Activated CD4-positive, alpha-beta T cell treated with anti-CD3 and anti-CD28 coated beads for 48 hours (primary cell): ENCODE data around the gene NAXD.
"Not testable (repeated sequence)": the region's sequence is repeated elsewhere in the genome, so short reads cannot be mapped to it uniquely, and the experiment has no call there.

Source experiments
- DNase-seq: peaks from one replicate; pipeline ENCODE4 v3.0.0-alpha.2; 2020

Gene NAXD

DNA sequence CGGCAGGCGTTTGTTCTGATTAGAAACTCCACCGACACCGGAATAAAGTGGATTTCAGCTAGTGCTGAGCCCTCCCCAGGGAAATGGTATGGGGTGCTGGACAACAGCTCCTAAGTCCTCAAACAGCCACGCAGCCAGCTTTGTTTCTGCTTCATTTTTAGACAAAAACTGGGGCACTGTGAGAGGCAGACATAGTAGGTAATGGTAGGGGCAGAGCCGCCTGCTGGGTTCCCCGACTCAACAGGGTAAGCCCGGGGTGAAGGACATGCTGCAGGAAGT is 50.8 kb downstream of the NAXD start:
- no peak for DNase-seq

DNA sequence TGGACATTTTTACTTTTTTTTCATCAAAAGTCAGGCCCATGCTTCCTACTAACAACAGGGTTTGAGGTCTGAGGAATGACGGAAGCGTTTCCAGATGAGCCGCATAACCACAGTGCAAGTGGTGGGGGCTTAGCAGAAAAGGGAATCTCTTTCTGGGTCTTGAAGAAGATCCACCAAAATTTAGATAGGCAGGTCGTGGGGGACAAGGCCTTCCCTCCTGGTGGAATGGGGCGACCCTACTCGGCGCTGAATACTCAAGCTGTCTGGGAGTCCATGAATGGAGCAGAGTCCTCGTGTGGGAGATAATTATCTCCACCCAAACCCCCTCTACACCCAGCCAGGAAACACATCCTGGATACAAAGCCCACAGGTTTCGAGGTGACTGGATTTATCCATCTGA is 53.7 kb downstream of the NAXD start:
- no peak for DNase-seq

DNA sequence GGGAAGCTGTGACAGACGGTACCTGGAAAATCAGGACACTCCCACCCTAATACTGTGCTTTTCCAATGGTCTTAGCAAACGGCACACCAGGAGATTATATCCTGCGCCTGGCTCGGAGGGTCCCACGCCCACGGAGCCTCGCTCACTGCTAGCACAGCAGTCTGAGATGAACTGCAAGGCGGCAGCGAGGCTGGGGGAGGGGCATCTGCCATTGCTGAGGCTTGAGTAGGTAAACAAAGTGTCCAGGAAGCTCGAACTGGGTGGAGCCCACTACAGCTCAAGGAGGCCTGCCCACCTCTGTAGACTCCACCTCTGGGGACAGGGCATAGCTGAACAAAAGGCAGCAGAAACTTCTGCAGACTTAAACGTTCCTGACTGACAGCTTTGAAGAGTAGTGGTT is 54.5 kb downstream of the NAXD start:
- DNase-seq = not testable (repeated sequence)

DNA sequence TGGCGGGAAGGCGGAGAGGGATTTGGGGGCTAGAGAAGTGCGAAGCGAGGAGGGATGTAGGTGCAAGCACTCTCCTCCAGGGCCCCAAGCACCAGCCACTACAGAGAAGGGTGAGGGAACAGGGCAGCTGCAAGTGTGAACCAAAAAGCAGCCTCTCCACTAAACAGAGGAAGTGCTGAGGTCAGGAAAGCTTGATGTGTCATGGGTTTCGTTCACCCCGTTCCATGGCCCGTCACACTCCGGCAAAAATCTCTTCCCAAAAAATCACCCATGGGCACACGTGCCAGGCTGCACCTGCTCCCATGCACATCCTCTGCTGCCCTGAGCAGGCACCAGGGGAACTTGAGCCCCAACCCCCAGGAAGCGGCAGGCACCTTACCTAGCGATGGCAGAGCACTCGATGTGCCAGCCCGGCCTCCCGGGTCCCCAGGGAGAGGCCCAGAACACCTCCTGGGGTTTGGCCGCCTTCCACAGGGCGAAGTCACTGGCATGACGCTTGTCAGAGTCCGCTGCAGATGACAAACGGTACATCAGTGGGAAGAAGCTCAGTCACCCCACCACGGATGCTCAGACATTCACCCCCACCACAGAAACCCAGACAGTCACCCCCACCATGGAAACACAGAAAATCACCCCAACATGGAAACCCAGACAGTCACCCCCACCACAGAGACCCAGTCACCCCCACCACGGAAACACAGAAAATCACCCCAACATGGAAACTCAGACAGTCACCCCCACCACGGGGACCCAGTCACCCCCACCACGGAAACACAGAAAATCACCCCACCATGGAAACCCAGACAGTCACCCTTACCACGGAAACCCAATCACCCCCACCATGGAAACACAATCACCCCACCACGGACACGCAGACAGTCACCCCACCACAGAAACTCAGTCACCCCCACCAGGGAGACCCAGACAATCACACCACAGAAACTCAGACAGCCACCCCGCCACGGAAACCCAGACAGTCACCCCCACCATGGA is 61.5 kb downstream of the NAXD start:
- DNase-seq = peak; percentile 68

DNA sequence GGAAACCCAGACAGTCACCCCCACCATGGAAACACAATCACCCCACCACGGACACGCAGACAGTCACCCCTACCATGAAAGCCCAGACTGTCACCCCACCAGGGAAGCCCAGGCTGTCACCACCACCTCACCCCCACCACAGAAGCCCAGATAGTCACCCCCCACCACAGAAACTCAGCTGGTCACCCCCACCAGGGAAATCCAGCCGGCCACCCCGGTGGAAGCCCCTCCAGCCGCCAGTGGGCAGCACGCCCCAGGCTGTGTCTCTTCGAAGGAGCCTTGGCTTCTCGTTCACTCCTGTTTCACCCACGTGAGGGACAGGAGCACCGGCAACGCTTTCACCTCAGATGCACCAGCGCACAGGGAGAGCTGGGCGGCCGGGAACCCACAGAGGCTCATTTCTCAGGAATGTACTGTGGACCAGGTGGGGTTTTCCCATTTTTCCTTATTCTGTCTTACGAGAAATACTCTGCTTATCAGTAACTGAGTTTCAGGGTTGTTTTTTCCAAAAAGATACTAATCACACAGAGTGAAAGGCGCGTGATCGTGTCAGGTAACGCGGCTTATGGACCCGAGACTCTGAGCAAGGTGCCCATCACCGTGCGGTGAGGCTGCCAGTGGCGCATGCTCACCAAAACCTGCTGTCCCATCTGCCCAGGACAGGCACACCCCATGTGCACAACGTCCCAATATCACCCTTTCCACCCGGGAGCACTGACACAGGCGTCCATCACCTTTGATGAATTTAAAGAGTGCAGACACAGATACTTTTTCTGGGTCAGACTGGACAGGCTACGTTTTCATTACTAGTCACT is 62.6 kb downstream of the NAXD start:
- DNase-seq = peak; percentile 38

DNA sequence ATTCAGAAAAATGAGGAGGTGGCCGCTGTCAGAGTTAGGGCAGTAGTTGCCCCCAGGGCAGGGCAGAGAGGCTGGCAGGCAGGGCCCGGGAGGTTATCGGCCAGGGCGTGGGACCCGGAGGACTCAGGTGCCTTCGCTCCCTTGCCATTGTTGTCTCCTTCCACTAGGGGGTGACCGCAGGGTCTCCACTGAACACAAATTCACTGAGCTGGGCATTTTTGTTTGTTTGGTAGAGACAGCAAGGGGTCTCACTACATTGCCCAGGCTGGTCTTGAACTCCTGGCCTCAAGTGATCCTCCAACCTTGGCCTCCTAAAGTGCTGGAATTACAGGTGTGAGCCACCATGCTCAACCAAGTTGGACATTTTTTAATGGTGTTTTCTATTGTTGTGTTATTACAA is 65.5 kb downstream of the NAXD start:
- peak; percentile 31 for DNase-seq

DNA sequence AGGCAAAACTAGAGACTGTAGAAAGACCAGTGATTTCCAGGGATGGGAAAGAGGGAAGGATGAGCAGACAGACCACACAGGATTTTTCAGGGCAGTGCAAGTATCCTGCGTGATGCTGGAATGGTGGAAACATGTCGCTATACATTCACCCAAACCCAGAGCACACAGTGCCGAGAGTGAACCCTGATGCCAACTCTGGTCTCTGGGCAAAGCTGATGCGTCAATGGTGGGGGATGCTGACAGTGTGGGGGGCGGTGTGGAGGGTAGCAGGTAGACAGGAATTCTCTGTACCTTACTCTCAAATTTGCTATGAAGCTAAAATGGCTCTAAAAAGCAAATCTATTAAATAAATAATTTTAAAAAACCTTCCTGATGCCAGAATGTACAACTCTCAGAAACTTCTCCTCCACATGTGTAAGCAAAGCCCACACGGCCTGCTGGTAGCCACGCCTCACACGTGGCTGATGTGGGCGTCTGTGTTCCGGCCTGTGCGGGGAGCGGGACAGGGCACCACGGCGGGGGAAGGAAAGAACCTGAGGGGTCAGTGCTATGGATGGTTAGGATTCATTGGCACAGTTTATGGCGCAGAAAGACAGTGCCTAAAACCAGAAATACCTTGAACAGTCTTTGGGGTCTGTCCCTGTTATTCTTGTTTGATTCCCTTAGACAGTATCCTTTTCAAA is 66.7 kb downstream of the NAXD start:
- no peak for DNase-seq

DNA sequence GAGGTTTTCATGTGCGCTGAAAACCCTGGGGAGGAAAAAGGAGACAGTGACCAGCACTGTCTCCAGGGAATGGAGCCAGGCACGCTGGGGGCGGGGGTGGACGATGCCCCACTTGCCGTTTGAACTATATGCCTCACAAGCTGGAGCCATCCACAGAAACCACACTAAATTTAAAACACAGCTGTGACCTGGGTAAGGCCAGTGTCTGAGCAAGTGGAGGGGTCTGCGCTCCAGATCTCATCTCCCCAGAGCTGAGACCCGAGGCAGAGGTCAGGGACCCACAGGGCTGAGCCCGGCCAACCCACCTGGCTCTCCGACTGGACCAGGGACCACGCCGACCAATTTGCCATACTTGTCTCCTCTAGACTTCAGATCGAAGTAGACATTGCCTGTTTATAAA is 67.4 kb downstream of the NAXD start:
- no peak for DNase-seq

DNA sequence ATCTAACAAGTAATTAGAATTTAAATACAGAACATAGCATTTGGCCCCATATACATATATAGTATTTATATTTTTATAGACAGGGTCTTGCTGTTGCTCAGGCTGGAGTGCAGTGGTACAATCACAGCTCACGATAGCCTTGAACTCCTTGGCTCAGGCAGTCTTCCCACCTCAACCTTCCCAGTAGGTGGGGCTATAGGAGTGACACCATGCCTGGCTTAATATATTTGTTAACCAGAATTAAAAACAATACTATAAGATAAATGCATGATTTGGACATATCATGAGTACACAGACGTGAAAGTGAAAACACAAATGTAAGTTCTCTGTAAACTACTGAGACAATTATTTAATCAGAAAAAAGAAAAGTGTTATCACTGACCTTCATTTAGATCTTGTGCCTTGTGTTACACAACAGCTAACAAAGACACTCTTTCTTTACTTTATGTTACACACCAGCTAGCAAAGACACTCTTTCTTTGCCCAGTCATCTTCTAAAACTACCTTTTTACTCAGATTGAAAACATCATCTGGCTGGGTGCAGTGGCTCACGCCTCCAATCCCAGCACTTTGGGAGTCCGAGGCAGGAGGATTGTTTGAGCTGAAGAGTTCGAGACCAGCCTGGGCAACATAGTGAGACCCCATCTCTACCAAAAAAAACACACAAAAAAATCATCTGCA is 68.0 kb downstream of the NAXD start:
- DNase-seq = no peak

DNA sequence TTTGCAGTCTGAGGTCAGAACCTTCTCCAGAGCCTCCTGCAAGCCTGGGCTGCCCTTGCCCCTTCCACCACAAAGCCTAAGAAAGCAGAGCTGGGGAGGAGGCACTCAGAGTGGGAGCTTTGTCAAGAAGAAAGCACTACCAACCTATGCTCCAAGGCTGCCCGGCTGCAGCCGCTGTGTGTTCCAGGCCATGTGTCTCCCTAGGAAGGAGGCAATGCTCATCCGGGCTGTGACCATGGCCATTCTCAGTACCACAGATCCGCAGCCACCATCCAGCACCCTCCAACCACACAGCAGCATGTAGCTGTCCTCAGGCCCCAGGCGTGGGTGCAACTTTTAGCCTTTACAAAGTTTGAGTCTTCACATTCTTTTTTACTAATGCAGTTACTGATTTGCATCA is 68.6 kb downstream of the NAXD start:
- DNase-seq = no peak

DNA sequence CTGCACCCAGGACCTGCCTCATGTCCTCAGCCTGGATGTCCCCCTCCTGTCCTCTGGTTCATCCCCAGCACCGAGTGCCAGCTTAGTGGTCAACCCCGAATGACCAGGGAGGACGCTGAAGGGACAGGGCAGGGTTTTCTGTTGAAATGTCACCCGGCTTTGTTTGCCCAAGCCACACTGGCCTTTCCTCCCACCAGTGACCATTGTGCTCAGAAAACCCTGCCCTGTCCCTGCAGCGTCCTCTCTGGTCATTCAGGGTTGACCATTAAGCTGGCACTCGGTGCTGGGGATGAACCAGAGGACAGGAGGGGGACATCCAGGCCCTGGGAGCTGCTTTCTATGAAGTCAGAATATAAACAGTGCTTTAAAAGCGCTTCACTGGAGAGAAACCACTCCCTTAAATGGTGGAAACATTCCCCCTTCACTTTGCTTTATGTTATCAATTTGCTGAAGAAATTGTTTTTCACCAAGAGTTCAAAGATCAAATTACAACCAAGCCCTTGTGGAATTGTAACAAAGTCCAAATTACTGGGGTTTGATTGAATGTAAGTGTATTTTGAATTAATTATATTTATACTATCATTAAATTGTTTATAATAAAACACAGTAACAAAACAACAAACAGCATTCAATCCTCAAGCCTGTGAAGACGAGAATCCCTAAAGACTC is 69.2 kb downstream of the NAXD start:
- no peak for DNase-seq

DNA sequence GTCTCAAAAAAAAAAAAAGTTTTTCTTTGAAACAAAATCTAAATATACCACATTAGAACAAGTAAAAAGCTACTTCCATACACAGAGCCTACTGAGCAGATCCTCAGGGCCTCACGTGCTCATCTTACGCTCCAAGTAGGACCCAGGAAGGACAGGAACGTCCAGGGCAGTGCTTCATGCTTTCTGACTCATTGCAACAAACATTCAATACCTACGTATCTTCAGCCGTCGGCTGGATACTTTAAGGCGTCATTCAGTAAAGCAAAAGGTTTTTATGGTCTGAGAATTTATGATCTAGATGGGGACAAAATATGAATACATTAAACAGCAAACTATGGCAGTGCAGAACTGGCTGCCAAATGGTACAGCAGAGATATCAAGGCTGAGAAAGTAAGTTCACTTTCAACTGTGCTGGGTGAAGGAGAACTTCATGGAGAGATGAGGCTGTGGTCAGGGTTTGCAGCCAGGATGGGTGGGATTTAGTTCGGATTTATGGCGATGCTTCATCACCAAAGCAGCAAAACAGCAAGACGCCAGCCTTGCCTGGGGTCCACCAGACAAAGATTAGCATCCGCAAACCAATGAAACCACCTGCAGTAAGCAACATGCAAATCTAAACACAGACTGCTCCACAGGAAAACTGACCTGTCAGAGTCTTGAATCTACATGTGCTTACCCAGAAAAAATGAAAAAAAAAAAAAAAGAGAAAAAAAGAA is 70.1 kb downstream of the NAXD start:
- DNase-seq = no peak

DNA sequence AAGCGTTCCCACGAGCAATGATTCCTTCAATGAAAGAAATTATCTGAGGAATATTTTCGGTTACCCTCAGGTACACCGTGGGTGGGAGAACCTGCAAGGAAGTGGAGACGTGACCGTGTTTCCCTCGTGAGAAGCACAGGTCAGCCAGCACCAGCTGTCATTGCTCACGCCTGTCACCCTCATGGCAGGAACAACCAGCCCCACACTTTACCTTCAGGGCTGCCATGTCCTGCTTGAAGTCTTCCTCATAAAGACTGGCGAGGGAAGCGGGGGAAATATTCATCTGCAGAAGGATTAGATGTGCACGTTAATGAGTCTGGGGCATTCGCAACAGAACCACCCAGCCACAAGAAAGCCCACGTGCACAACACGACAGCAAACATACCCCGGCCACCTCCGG is 72.4 kb downstream of the NAXD start:
- DNase-seq = no peak

DNA sequence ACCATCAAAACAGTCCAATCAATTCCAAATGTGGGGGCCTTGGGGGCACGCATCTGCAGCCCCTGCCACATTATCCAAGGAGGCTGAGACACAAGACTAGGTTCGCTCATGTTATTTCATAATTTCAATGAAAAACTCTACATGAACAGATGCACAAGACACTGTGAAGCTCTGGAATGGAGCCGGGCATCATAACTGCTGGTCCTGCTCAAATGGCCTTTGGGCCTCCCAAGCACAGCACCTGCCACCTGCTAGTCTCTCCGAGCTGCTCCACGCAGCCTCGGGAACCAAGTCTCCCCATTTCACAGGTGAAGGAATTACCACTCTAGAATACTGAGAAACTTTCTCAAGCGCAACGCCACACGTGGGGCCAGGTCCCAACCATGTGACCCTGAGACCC is 73.7 kb downstream of the NAXD start:
- DNase-seq = no peak
